Activated CD4-positive, alpha-beta memory T cell treated with anti-CD3 and anti-CD28 coated beads for 36 hours (primary cell): ENCODE data around the gene ZYG11B. TPM values are rescaled to one million over a fixed set of nuclear protein-coding genes. Genes with fewer than 3 reads are reported as not detected.
"Not testable (repeated sequence)": the region's sequence is repeated elsewhere in the genome, so short reads cannot be mapped to it uniquely, and the experiment has no call there.

Experiments used
- CTCF ChIA-PET: fragments of 350-600 bp; sonication (Branson Sonifier 250); formaldehyde crosslinking; loops from one replicate; lab custom pipeline; 2021; ENCODE audit warnings: antibody characterized with exemption, inconsistent platforms; lab: Charles Lee
- POLR2A ChIA-PET: fragments of 350-600 bp; sonication (Branson Sonifier 250); formaldehyde crosslinking; loops from one replicate; lab custom pipeline; 2021; ENCODE audit warnings: antibody characterized with exemption; lab: Charles Lee
- DNase-seq: peaks from one replicate; pipeline ENCODE4 v3.0.0-alpha.2; 2020
- H3K27ac Mint-ChIP-seq: one replicate; pipeline ENCODE4 v1.8.0; 2021; ENCODE audit warnings: mixed read lengths
- H3K27me3 Mint-ChIP-seq: one replicate; pipeline ENCODE4 v1.8.0; 2021; ENCODE audit warnings: mixed read lengths
- H3K36me3 Mint-ChIP-seq: one replicate; pipeline ENCODE4 v1.8.0; 2021; ENCODE audit warnings: mixed read lengths
- H3K4me1 Mint-ChIP-seq: one replicate; pipeline ENCODE4 v1.8.0; 2021; ENCODE audit warnings: low read depth, mixed read lengths
- H3K4me3 Mint-ChIP-seq: one replicate; pipeline ENCODE4 v1.8.0; 2021; ENCODE audit warnings: mild to moderate bottlenecking, mixed read lengths
- H3K9me3 Mint-ChIP-seq: one replicate; pipeline ENCODE4 v1.8.0; 2021; ENCODE audit warnings: mixed read lengths
- intact Hi-C: fragments of 100-400 bp; cut with micrococcal nuclease; formaldehyde crosslinking; loops from one replicate; pipeline ENCODE4 v1.15.1; 2023
- total RNA-seq, 2 experiments: library from RNA; stranded (reverse); gene quantifications; one replicate each; pipeline ENCODE4 v1.2.3, GENCODE V29; 2021

The ZYG11B gene
- total RNA-seq, 2 experiments from 2014 or later: 14.2 to 14.8 TPM

DNA sequence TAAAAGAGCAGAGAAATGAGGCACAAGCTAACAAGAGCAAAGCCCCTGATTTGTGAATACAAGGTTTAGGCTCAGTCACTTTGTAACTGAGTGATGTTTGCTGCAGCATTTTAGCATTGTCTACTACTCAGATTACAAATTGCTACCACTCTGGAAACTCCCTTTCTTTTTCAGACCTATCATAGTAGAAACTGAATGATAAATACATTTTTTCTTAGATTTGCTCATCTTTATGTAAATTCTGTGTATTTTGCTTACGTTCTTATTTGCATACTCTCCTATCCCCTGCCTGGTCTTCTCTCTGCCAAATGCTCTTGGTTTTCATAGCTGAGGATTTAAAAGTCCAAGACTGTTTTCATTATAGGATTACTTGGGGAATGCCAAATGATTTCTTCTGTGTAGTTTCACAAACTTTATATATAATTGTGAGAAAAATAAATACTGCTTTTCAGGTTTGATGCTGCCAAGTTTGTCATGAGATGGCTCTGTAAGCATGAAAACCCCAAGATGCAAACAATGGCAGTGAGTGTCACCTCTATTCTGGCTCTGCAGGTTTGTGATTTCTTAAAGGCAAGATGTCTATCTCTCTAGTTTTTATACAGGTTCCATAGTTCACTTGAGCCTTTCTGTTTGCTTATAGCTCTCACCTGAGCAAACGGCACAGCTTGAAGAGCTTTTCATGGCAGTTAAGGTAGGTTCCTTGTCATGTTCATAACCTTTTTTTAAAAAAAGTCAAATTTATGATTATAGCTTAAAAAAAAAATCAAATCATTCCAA lies 141.0 kb downstream of the ZYG11B start:
- Mint-ChIP-seq H3K4me3 (no peak overlapping the region), H3K27me3 (peaks cover 6% of the 10 kb centered on the region), H3K36me3 (no peaks in the 10 kb centered on the region), H3K4me1 (peaks cover 5% of the 10 kb centered on the region), H3K27ac (no peak overlapping the region), H3K9me3 (no peaks in the 10 kb centered on the region)
- no peak for DNase-seq
- intact Hi-C loops: no loop called here
- ChIA-PET POLR2A (interaction anchor here (0.6 to 1.2 kb wide), 2 partner anchors 14 to 100 kb away, joined by 4 read pairs; no protein-coding TSS in a partner anchor), CTCF (interaction anchor here (2.0 kb wide), 1 partner anchor 25 kb away, joined by 4 read pairs; the partner anchor contains the start of gene ZYG11A)

DNA sequence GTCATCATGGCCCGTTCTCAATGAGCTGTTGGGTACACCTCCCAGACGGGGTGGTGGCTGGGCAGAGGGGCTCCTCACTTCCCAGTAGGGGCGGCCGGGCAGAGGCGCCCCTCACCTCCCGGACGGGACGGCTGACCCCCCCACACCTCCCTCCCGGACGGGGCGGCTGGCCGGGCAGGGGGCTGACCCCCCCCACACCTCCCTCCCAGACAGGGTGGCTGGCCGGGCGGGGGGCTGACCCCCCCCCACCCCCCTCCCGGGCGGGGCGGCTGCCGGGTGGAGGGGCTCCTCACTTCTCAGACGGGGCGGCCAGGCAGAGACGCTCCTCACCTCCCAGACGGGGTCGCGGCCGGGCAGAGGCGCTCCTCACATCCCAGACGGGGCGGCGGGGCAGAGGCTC lies 143.5 kb downstream of the ZYG11B start:
- H3K36me3 Mint-ChIP-seq, H3K9me3 Mint-ChIP-seq, intact Hi-C loops, H3K27me3 Mint-ChIP-seq, H3K4me3 Mint-ChIP-seq, DNase-seq, POLR2A ChIA-PET, H3K27ac Mint-ChIP-seq, H3K4me1 Mint-ChIP-seq: not testable (repeated sequence)
- CTCF ChIA-PET: interaction anchor here (0.6 kb wide), 1 partner anchor 1016 kb away, joined by 3 read pairs; no protein-coding TSS in a partner anchor

DNA sequence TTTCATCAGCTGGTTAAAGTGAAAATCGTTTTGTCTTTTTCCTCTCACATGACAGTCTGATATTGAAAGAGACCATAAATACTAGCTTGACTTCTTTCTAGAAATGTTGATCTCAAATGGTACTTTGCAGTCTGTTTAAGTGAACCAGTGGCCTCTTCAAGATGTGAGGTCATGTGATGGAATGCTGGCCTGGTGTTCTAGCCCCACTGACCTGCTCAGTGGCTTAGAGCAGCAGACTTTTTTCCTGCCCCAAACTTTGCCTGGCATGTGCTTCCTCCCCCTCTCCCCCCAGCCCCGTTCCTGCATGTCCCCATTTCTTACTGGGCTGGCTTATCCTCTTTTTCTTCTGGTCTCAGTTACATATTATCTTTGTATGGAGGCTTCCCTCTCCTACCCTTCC lies 150.6 kb downstream of the ZYG11B start:
- DNase-seq: no peak
- peaks cover under 1% of the 10 kb centered on the region for H3K27me3 Mint-ChIP-seq
- ChIA-PET POLR2A (no interaction called here), CTCF (no interaction called here)
- no peaks in the 10 kb centered on the region for H3K4me1 Mint-ChIP-seq
- no peaks in the 10 kb centered on the region for H3K36me3 Mint-ChIP-seq
- H3K4me3 Mint-ChIP-seq: no peak overlapping the region
- no peak overlapping the region for H3K27ac Mint-ChIP-seq
- H3K9me3 Mint-ChIP-seq: no peaks in the 10 kb centered on the region
- intact Hi-C loops: no loop called here

Other genes starting within 250 kb of the ZYG11B start
- gene TUT4, start 173.4 kb upstream of the ZYG11B start, total RNA-seq: 10 to 100 TPM; 54.6 to 62.1 TPM
- 10 to 100 TPM; 19.9 to 20.6 TPM for gene GPX7, start 124.1 kb upstream of the ZYG11B start, total RNA-seq
- 10 to 100 TPM in 1 of 2 experiments, 1 to 10 TPM in 1; 9.9 to 11.0 TPM for gene SHISAL2A, start 93.3 kb upstream of the ZYG11B start, total RNA-seq
- 10 to 100 TPM; 17.9 to 18.7 TPM for gene COA7, start 28.1 kb upstream of the ZYG11B start, total RNA-seq
- under 1 TPM; 0.24 to 0.27 TPM for gene ZYG11A, start 116.3 kb downstream of the ZYG11B start, total RNA-seq
- 10 to 100 TPM; 47.7 to 50.8 TPM for gene ECHDC2, start 195.3 kb downstream of the ZYG11B start, total RNA-seq
- 10 to 100 TPM; 78.1 to 81.1 TPM for gene SCP2, start 200.8 kb downstream of the ZYG11B start, total RNA-seq